Fibroblast of skin of right biceps (primary cell): ENCODE data around the gene RBBP8NL.
"Not testable (repeated sequence)": the region's sequence is repeated elsewhere in the genome, so short reads cannot be mapped to it uniquely, and the experiment has no call there.

Experiments used
- DNase-seq: peaks from one replicate; pipeline ENCODE4 v3.0.0-alpha.2; 2013

Gene RBBP8NL

GRCh38 chr20:62441987-62442539 is 14.7 kb upstream of the RBBP8NL start:
- no peak for DNase-seq

- no peak for DNase-seq
Observed at GRCh38 chr20:62439218-62439617, 11.9 kb upstream of the RBBP8NL start.

GRCh38 chr20:62437927-62438326 is 10.6 kb upstream of the RBBP8NL start:
- DNase-seq: no peak

- no peak for DNase-seq
Observed at GRCh38 chr20:62437496-62437895, 10.2 kb upstream of the RBBP8NL start.

- DNase-seq: no peak
Observed at GRCh38 chr20:62436692-62437091, 9.4 kb upstream of the RBBP8NL start.

GRCh38 chr20:62433658-62434497 is 6.5 kb upstream of the RBBP8NL start:
- DNase-seq: no peak

GRCh38 chr20:62430866-62431447 is 3.6 kb upstream of the RBBP8NL start:
- no peak for DNase-seq

GRCh38 chr20:62430311-62430853 is 3.0 kb upstream of the RBBP8NL start:
- no peak for DNase-seq

- no peak for DNase-seq
Observed at GRCh38 chr20:62429455-62430310, 2.3 kb upstream of the RBBP8NL start.

GRCh38 chr20:62428396-62429295 is 1.3 kb upstream of the RBBP8NL start:
- no peak for DNase-seq

- DNase-seq: no peak
Observed at GRCh38 chr20:62428002-62428372, 648 bp upstream of the RBBP8NL start.

- DNase-seq: no peak
Observed at GRCh38 chr20:62426699-62427131, 624 bp downstream of the RBBP8NL start.

GRCh38 chr20:62426059-62426348 is 1.3 kb downstream of the RBBP8NL start:
- DNase-seq: not testable (repeated sequence)

GRCh38 chr20:62425281-62426058 is 1.9 kb downstream of the RBBP8NL start:
- DNase-seq: no peak

GRCh38 chr20:62424249-62425107 is 2.9 kb downstream of the RBBP8NL start:
- DNase-seq: no peak

GRCh38 chr20:62423326-62423706 is 4.0 kb downstream of the RBBP8NL start:
- DNase-seq: no peak

GRCh38 chr20:62422636-62423325 is 4.6 kb downstream of the RBBP8NL start:
- DNase-seq: no peak

- no peak for DNase-seq
Observed at GRCh38 chr20:62421716-62421990, 5.7 kb downstream of the RBBP8NL start.

- DNase-seq: no peak
Observed at GRCh38 chr20:62420846-62421715, 6.3 kb downstream of the RBBP8NL start.
